NCI-H1436 (cell line): ENCODE results near the gene EDC3.
A peak's percentile ranks its signal among the peaks of the same experiment; 100 is the strongest.
"Not testable (repeated sequence)": the region's sequence is repeated elsewhere in the genome, so short reads cannot be mapped to it uniquely, and the experiment has no call there.

ENCODE experiments used
- DNase-seq: peaks from one replicate; lab custom pipeline; 2025; lab: John Stamatoyannopoulos, UW

Gene EDC3

GRCh38 chr15:74651242-74651741 is 44.5 kb downstream of the EDC3 start:
- peak; percentile 16 for DNase-seq

- no peak for DNase-seq
Observed at GRCh38 chr15:74648051-74648842, 47.6 kb downstream of the EDC3 start.

GRCh38 chr15:74646480-74646879 is 49.3 kb downstream of the EDC3 start:
- no peak for DNase-seq

GRCh38 chr15:74643665-74644204 is 52.1 kb downstream of the EDC3 start:
- DNase-seq: no peak

GRCh38 chr15:74642734-74643664 is 52.8 kb downstream of the EDC3 start:
- peak; percentile 18 for DNase-seq

- no peak for DNase-seq
Observed at GRCh38 chr15:74642348-74642733, 53.5 kb downstream of the EDC3 start.

- DNase-seq: no peak
Observed at GRCh38 chr15:74641151-74641550, 54.7 kb downstream of the EDC3 start.

- no peak for DNase-seq
Observed at GRCh38 chr15:74636984-74637383, 58.8 kb downstream of the EDC3 start.

- peak; percentile 53 for DNase-seq
Observed at GRCh38 chr15:74635228-74635627, 60.6 kb downstream of the EDC3 start.

- DNase-seq: no peak
Observed at GRCh38 chr15:74633781-74634180, 62.0 kb downstream of the EDC3 start.

GRCh38 chr15:74632601-74633000 is 63.2 kb downstream of the EDC3 start:
- DNase-seq: no peak

- no peak for DNase-seq
Observed at GRCh38 chr15:74631935-74632560, 63.8 kb downstream of the EDC3 start.

GRCh38 chr15:74631408-74631807 is 64.4 kb downstream of the EDC3 start:
- no peak for DNase-seq

GRCh38 chr15:74631087-74631385 is 64.8 kb downstream of the EDC3 start:
- no peak for DNase-seq

- no peak for DNase-seq
Observed at GRCh38 chr15:74630284-74631086, 65.3 kb downstream of the EDC3 start.

GRCh38 chr15:74629696-74630095 is 66.1 kb downstream of the EDC3 start:
- DNase-seq: not testable (repeated sequence)

GRCh38 chr15:74628949-74629348 is 66.9 kb downstream of the EDC3 start:
- no peak for DNase-seq

- no peak for DNase-seq
Observed at GRCh38 chr15:74628199-74628598, 67.6 kb downstream of the EDC3 start.

GRCh38 chr15:74627766-74628165 is 68.1 kb downstream of the EDC3 start:
- DNase-seq: no peak

GRCh38 chr15:74626752-74627692 is 68.8 kb downstream of the EDC3 start:
- DNase-seq: no peak
